ENCODE data around the gene RALB.

- TF ChIP-seq POLR2A (IDR thresholded peaks at IDR 0.05): no peak
- no peak for TF ChIP-seq CTCF (IDR thresholded peaks at IDR 0.05 in 4 of 5, conservative IDR thresholded peaks at IDR 0.05 in 1 of 5)
These were observed 49.6 kb downstream of the RALB start for GRCh38 chr2:120302301-120302700.
